H1 (cell line): ENCODE data around the gene RPL36A. TPM values are rescaled to one million over a fixed set of nuclear protein-coding genes. Genes with fewer than 3 reads are reported as not detected.

ENCODE experiments used
- ASH2L ChIP-seq: fragments of 200-600, 300-600 bp; sonication (generic); IDR thresholded peaks from one replicate; pipeline ENCODE4 v1.7.1; 2017; ENCODE audit warnings: low read length
- BCL11A ChIP-seq, 2 experiments: IDR thresholded peaks; one replicate each; pipeline ENCODE4 v1.6.1; 2011; ENCODE audit warnings: low read depth in 2 of 2, low read length in 2 of 2, mild to moderate bottlenecking in 2 of 2
- CREB1 ChIP-seq: IDR thresholded peaks from 2 replicates; pipeline ENCODE4 v1.6.1; 2012; ENCODE audit warnings: inconsistent platforms
- CTBP2 ChIP-seq: IDR thresholded peaks from 2 replicates; pipeline ENCODE4 v1.7.0; 2011; ENCODE audit warnings: borderline replicate concordance, mild to moderate bottlenecking, moderate library complexity, mixed read lengths, low read length; ENCODE audit not compliant: insufficient read depth, insufficient read length
- GTF2F1 ChIP-seq: IDR thresholded peaks from 2 replicates; pipeline ENCODE4 v1.6.1; 2012; ENCODE audit warnings: low read depth, low read length, improper control_type of control experiment, borderline replicate concordance
- MAFK ChIP-seq: IDR thresholded peaks from 2 replicates; pipeline ENCODE4 v1.6.1; 2012; ENCODE audit warnings: low read depth, mild to moderate bottlenecking, improper control_type of control experiment, low read length
- POLR2A ChIP-seq, 2 experiments: IDR thresholded peaks; 1 replicate in 1 of 2; 2 replicates in 1 of 2; pipeline ENCODE4 v1.6.1; 2011; ENCODE audit warnings: low read depth in 2 of 2, low read length in 2 of 2, mild to moderate bottlenecking in 2 of 2; ENCODE audit errors: control extremely low read depth in 1 of 2
- RFX5 ChIP-seq: IDR thresholded peaks from 2 replicates; pipeline ENCODE4 v1.6.1; 2011; ENCODE audit warnings: low read depth, low read length, improper control_type of control experiment, borderline replicate concordance
- RXRA ChIP-seq: IDR thresholded peaks from 2 replicates; pipeline ENCODE4 v1.6.1; 2011; ENCODE audit warnings: low read depth, mild to moderate bottlenecking, low read length, moderate library complexity; ENCODE audit not compliant: insufficient read depth
- SIN3A ChIP-seq, 2 experiments: IDR thresholded peaks in 1 of 2; conservative IDR thresholded peaks in 1 of 2; 2 replicates each; pipeline ENCODE4 v1.6.1; 2011 to 2012; ENCODE audit warnings: low read length in 2 of 2, improper control_type of control experiment in 1 of 2, low read depth in 1 of 2, mild to moderate bottlenecking in 1 of 2
- SIRT6 ChIP-seq: IDR thresholded peaks from one replicate; pipeline ENCODE4 v1.7.1; 2012; ENCODE audit warnings: low read length, inconsistent platforms
- SRF ChIP-seq: IDR thresholded peaks from 2 replicates; pipeline ENCODE4 v1.6.1; 2011; ENCODE audit warnings: mild to moderate bottlenecking, low read depth, low read length, moderate library complexity
- TAF7 ChIP-seq: optimal IDR thresholded peaks from 2 replicates; pipeline ENCODE3; 2011; ENCODE audit warnings: low read depth, mild to moderate bottlenecking, inconsistent platforms, low read length, moderate library complexity, borderline replicate concordance
- TBP ChIP-seq: IDR thresholded peaks from 2 replicates; pipeline ENCODE4 v1.6.1; 2011; ENCODE audit warnings: low read depth, low read length, improper control_type of control experiment
- YY1 ChIP-seq: IDR thresholded peaks from 2 replicates; pipeline ENCODE4 v1.6.1; 2011; ENCODE audit warnings: low read depth, mild to moderate bottlenecking, low read length
- polyA plus RNA-seq, 7 experiments: library from polyadenylated mRNA; depleted of rRNA in 3 of 7; stranded (reverse) in 5 of 7; unstranded in 2 of 7; fragments of >200 nt in 5 of 7; fragments of 200-250 nt in 2 of 7; gene quantifications; 1 replicate in 5 of 7; 2 replicates in 1 of 7; 4 replicates in 1 of 7; pipeline versions ENCODE4 v1.2.1 to v1.2.3, GENCODE V29; 2011 to 2013; ENCODE audit warnings: missing spikeins in 2 of 7, mixed read lengths in 2 of 7
- total RNA-seq: library from RNA; stranded (reverse); fragmentation: NEBNext Ultra II Directional; extraction: Animal tissue kit (Norgen Biotek cat#: 25700); gene quantifications from 2 replicates; pipeline ENCODE4 v1.2.1, GENCODE V29; 2021
- TF ChIP-seq, protein P1 (sequence below): IDR thresholded peaks from 2 replicates; pipeline ENCODE4 v1.6.1; 2011; ENCODE audit warnings: low read depth, mild to moderate bottlenecking, low read length; ENCODE audit not compliant: insufficient read depth
- TF ChIP-seq, protein P2 (sequence below): IDR thresholded peaks from 2 replicates; pipeline ENCODE4 v1.6.1; 2012; ENCODE audit warnings: inconsistent platforms

Gene RPL36A
- total and polyA plus RNA-seq, 2 of the 8 experiments (the other 6 are each of a cell fraction or from before 2014, with no cell fraction given), result 271 to 1,587 TPM

DNA sequence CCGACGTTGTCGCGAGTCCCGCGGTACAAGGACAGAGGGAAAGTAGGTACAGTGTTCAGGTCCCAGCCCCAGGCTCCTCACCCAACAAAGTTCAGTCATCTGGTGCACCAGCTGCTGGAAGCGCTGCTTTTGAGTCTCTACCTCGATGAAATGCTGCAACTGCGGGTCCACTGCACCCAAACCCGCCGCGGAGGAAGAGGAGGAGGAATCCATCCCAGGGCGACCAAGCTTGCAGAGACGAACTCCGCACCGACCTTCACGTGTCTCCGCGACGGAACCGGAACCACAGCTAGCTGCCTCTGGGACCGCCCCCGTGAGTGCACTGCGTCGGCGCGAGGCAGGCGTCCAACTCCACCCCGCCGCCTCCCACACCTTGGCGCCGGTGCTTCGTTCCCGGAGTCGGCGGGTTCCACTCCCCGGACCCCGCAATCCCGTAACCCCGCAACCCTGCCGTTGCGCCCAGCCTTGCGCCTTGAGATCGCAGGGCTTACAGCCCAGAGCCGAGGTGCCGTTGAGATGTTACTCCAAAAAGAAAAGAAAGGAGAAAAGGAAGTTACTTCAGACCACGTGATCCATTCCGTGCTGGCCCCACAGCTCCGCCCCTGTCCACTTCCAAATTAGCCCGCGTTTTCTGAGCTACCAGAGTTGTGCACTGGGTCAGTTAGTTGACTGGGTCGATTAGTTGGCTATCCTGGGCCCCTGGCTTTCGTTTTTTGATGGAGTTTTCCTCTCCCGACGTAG, 42.2 kb upstream of the RPL36A start, which contains the start of gene TIMM8A (continued):
- TF ChIP-seq CTBP2 (no peak), GTF2F1 (no peak), RFX5 (no peak), SIRT6 (no peak), MAFK (no peak), TBP (peak; percentile 52), CREB1 (peak; percentile 27; the same call in 1 of the 2 replicates), SRF (no peak), TAF7 (no peak), POLR2A (IDR thresholded peaks at IDR 0.05; ENCODE audit: control extremely low read depth in 1 of 2, low read depth in 2 of 2, low read length in 2 of 2) (peak; percentile 52 to 74), SIN3A (conservative IDR thresholded peaks at IDR 0.05 in 1 of 2, IDR thresholded peaks at IDR 0.05 in 1 of 2; ENCODE audit: low read depth in 1 of 2, low read length in 2 of 2) (no peak), YY1 (no peak), RXRA (no peak), ASH2L (peak; percentile 44), BCL11A (IDR thresholded peaks at IDR 0.05; ENCODE audit: low read depth in 2 of 2, low read length in 2 of 2) (no peak)
- TF ChIP-seq, protein P1, sequence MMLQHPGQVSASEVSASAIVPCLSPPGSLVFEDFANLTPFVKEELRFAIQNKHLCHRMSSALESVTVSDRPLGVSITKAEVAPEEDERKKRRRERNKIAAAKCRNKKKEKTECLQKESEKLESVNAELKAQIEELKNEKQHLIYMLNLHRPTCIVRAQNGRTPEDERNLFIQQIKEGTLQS, result no peak
- TF ChIP-seq, protein P2, sequence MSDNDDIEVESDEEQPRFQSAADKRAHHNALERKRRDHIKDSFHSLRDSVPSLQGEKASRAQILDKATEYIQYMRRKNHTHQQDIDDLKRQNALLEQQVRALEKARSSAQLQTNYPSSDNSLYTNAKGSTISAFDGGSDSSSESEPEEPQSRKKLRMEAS, result peak; percentile 75
